GM18502 (cell line): Measurements from ENCODE around the gene GOLGA8J.
"Not testable (repeated sequence)": the region's sequence is repeated elsewhere in the genome, so short reads cannot be mapped to it uniquely, and the experiment has no call there.

Source experiments
- ATAC-seq: cut with Tn5 transposase; IDR thresholded peaks from one replicate; pipeline ENCODE4 v1.9.1; 2021; ENCODE audit warnings: mild to moderate bottlenecking; ENCODE audit not compliant: unreplicated experiment, poor library complexity

Gene GOLGA8J

DNA sequence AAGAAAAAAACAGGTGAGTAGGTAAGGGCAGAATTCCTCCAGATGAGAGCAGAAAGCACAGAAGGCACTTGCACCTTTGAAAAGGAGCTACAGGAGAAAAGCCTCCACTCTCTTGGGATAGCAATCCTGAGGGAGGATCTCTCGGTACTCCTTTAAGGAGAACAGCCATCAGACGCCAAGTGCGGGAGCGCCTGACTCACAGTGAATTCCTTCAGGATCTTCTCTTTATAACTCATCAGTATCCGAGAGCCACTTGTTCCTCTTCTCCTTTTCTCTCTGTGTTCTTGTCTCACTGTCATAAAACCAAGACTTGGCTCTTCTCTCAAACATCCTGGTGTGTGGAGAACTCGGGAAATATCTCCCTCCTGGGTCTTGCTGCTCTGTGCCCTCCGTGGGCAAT is 10.1 kb upstream of the GOLGA8J start:
- ATAC-seq: no peak

DNA sequence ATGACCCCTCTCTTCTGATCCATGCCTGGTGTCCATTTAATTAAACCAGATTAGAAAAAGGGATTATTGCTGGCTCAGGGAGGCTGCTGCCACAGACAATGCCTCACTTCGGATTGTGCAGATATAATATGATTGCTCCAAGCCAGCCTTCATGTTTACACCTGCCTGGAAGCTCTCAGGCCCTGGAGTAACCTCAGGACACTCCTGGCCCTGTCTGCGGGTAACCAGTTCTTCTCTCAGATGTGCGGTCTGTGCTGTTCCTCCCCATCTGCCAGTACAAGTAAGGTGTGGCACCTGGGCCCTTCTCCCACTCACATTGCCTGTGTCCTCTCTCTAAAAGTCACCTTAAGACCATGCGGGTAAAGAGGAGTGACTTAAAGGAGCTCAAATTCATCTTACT is 8.8 kb upstream of the GOLGA8J start:
- ATAC-seq: no peak

DNA sequence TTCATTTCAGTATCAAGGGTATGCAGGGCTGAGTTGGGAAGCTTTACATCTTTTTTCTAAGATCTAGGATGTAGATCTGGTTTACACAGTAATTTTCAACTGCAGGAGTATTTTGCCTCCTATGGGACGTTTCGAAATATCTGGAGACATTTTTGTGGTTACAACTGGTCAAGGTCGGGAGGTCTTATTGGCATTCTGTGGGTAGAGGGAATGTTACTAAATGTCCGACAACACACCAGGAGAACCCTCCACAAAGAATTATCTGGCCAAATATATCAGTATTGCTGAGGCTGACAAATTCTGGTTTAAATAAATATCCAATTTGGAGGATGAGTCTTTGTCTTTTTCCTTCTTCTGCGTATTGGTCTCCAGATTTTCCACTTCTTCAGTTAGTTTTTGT is 1.9 kb upstream of the GOLGA8J start:
- ATAC-seq: not testable (repeated sequence)

DNA sequence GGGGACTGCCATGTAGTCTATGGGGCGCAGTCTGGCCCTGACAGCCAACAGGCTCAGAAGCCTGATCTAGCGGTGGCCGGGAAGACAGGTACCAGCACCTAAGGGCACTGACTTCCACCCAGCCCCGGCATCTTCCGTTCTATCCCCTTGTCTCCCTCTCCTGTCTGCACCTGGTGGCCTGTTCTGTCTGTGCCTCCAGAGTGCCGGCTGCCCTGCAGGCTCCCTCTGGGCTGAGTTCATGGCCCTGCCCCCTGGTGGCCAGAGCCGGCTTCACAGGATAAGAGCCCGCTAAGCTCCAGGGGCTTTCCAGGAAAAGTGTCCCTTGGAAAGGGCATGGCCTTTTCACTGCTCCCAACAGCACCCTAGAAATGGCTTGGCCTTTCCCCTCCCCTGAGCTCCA is 15.1 kb downstream of the GOLGA8J start:
- not testable (repeated sequence) for ATAC-seq

DNA sequence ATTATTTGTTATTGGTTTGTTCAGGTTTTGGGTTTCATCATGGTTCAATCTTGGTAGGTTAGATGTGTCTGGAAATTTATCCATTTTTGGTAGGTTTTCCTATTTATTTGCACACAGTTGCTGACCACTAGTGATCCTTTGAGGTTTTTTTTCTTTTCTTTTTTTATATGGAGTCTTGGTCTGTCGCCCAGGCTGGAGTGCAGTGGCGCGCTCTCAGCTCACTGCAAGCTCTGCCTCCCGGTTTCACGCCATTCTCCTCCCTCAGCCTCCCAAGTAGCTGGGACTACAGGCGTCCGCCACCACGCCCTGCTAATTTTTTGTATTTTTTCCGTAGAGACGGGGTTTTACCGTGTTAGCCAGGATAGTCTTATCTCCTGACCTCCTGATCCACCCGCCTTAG is 20.1 kb downstream of the GOLGA8J start:
- not testable (repeated sequence) for ATAC-seq

DNA sequence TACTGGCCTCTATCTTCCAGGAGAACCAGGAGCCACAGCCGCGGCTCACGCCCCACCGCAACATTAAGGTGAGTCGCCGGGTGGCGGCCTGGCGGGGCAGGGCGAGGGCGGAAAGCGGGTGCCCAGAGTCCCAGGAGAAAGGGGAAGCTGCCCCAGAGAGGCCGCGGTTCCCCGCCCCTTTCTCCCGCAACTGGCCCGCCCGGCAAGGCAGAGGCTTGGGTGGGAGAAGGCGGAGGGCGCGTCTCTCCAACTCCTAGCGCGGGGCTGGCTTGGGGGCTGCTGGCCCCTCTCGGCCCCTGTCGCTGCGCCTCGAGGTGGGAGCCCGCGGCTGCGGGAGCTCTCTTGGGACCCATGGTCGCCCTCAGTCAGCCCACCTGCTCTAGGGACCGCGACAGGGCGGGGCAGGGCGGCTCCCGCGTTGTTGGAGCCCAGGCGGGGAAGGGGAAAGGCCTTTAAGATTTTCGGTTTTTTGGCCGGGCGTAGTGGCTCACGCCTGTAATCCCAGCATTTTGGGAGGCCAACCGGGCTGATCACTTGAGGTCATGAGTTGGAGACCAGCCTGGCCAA is 21.3 kb downstream of the GOLGA8J start:
- ATAC-seq: not testable (repeated sequence)

DNA sequence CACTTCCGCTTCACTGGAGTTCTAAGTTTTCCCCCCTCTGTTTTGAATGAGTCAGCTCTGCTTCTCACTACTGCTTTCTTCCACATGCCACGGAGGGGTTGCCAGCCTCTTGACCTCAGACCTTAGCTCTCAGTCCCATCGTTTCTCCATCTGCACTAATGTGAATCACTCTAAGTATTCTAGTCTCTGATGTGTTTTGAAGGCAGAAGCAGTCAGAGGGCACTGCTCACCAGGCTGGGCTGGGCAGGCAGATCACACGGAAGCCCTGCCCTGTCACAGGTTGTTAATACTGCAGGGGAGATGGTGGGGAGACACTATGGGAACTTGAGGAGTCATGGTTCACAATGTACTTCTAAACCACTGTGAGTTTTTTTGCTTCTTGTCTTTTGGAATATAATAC is 27.8 kb downstream of the GOLGA8J start:
- not testable (repeated sequence) for ATAC-seq

DNA sequence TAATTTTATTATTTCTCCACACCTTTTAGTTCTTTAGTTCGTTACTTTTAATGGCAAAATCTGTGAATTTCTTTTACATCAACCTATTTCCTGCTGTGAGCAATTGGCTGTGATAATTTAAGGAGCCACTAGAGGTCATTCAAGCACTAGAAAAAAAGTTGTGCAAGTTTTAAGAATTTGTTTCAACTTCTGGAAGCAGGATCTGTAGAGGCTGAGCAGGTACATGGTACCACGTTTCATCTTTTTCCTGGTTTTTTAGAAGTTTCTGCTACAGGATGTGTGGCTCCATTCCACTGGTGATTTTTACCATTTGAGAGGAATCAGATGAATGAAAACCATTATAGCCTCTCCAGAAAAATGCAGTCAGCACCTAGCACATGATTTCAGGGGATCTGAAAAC is 47.3 kb downstream of the GOLGA8J start:
- ATAC-seq: not testable (repeated sequence)

DNA sequence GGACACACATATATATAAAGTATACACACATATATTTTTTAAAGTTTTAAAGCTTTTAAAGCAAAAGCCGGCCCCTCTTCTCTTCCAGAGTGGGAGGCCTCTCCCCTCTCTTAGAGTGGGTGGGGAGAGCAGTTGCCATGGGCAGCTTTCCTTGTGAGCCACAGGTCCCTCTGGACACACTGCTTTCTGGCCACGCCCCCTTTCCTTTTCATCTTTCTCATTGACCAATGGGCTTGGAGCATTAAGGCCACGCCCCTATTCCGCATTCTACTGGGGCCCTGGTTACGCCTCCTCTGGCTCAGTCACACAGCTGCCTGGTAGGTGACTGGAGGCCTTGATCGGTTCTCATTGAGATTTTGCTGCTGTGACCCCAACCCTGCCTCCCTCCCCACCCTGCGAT is 52.0 kb downstream of the GOLGA8J start, which contains the start of gene GOLGA8T:
Gene GOLGA8T, plus strand, starts transcription at position 301 of the 400 bp plus-strand sequence. Its CDS starts 98 bp downstream, at position 399.
- ATAC-seq: not testable (repeated sequence)
